Activated CD8-positive, alpha-beta memory T cell treated with anti-CD3 and anti-CD28 coated beads for 1 hour (primary cell): ENCODE results near the gene TTC13.

Experiments
- DNase-seq, 2 donors: peaks; one replicate each; pipeline ENCODE4 v3.0.0-alpha.2; 2020; ENCODE audit warnings: low read depth in 1 of 2; ENCODE audit errors: extremely low read depth in 1 of 2

TTC13 gene

GRCh38 chr1:230957580-230957989 lies 21.1 kb downstream of the TTC13 start:
- DNase-seq: no peak

- no peak for DNase-seq
Observed at GRCh38 chr1:230950404-230950803, 28.3 kb downstream of the TTC13 start.

GRCh38 chr1:230948903-230949302 lies 29.8 kb downstream of the TTC13 start:
- no peak for DNase-seq

GRCh38 chr1:230948301-230948700 lies 30.4 kb downstream of the TTC13 start:
- DNase-seq: no peak

GRCh38 chr1:230943048-230943593 lies 35.5 kb downstream of the TTC13 start:
- no peak for DNase-seq

GRCh38 chr1:230940848-230941247 lies 37.8 kb downstream of the TTC13 start:
- no peak for DNase-seq

GRCh38 chr1:230939806-230940489 lies 38.7 kb downstream of the TTC13 start:
- no peak for DNase-seq

- DNase-seq: no peak
Observed at GRCh38 chr1:230938924-230939368, 39.7 kb downstream of the TTC13 start.

GRCh38 chr1:230937371-230937770 lies 41.3 kb downstream of the TTC13 start:
- no peak for DNase-seq

GRCh38 chr1:230936475-230936874 lies 42.2 kb downstream of the TTC13 start:
- no peak for DNase-seq

GRCh38 chr1:230935852-230936251 lies 42.8 kb downstream of the TTC13 start:
- no peak for DNase-seq

GRCh38 chr1:230930986-230931385 lies 47.7 kb downstream of the TTC13 start:
- DNase-seq: no peak

- DNase-seq: no peak
Observed at GRCh38 chr1:230926182-230926581, 52.5 kb downstream of the TTC13 start.

GRCh38 chr1:230925608-230926007 lies 53.1 kb downstream of the TTC13 start:
- DNase-seq: no peak

- no peak for DNase-seq
Observed at GRCh38 chr1:230923176-230923575, 55.5 kb downstream of the TTC13 start.

- no peak for DNase-seq
Observed at GRCh38 chr1:230922620-230923019, 56.0 kb downstream of the TTC13 start.

GRCh38 chr1:230919207-230919606 lies 59.5 kb downstream of the TTC13 start:
- no peak for DNase-seq

- peak; percentile 40 to 60 for DNase-seq
Observed at GRCh38 chr1:230917284-230918135, 61.2 kb downstream of the TTC13 start.

GRCh38 chr1:230916587-230917283 lies 61.9 kb downstream of the TTC13 start:
- DNase-seq: no peak

GRCh38 chr1:230915078-230915477 lies 63.6 kb downstream of the TTC13 start:
- DNase-seq: no peak

GRCh38 chr1:230913496-230913895 lies 65.2 kb downstream of the TTC13 start:
- no peak for DNase-seq
